Measurements from ENCODE around the gene SCRN1.

Gene SCRN1

DNA sequence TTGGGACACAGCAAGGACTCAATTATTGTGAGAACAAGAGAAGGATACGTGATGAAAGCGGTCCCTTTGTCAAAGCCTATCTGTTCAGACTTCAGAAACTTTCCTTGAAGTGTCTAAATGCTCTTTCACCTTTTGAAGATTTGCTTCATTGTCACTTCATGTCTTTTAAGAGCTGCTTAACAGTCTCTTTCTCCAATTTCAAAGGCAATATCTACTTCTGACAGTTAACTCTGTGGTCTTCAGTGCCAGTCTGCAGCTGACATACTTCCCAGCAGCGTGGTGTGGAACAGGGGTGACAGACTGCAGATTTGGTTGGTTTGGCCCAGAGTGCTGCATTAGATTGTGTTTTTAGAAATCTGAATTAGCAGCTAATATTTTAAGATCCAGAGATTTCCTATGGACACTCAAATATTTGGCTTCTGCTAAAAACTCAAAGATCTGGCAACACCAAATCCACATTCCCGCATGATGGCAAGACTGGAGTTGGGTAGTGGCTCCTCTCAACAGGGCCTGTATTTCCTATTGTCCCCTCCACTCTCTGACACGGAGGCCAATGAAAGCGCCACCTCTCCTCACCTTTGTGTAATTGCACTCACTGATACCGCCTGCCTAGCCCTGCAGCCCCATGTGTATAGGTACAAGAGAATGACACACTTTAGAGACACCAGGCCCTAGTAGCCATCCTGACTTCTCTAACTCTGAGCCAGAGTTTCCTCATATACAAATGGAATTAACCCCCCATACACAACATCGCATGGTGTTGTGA is 11.5 kb downstream of the SCRN1 start:
- DNase-seq = peak; percentile 31
- Histone ChIP-seq H3K9me3 (ENCODE audit: severe bottlenecking) (no peaks in the 10 kb centered on the region), H3K27ac (no peak overlapping the region), H3K36me3 (peaks cover 4% of the 10 kb centered on the region), H3K27me3 (ENCODE audit: insufficient read depth, low read depth, severe bottlenecking) (no peaks in the 10 kb centered on the region), H3K4me3 (ENCODE audit: low read depth, low read length) (no peak overlapping the region)
- TF ChIP-seq, protein P1, sequence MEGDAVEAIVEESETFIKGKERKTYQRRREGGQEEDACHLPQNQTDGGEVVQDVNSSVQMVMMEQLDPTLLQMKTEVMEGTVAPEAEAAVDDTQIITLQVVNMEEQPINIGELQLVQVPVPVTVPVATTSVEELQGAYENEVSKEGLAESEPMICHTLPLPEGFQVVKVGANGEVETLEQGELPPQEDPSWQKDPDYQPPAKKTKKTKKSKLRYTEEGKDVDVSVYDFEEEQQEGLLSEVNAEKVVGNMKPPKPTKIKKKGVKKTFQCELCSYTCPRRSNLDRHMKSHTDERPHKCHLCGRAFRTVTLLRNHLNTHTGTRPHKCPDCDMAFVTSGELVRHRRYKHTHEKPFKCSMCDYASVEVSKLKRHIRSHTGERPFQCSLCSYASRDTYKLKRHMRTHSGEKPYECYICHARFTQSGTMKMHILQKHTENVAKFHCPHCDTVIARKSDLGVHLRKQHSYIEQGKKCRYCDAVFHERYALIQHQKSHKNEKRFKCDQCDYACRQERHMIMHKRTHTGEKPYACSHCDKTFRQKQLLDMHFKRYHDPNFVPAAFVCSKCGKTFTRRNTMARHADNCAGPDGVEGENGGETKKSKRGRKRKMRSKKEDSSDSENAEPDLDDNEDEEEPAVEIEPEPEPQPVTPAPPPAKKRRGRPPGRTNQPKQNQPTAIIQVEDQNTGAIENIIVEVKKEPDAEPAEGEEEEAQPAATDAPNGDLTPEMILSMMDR (IDR thresholded peaks at IDR 0.05; ENCODE audit: low read depth, low read length) = peak; percentile 48

DNA sequence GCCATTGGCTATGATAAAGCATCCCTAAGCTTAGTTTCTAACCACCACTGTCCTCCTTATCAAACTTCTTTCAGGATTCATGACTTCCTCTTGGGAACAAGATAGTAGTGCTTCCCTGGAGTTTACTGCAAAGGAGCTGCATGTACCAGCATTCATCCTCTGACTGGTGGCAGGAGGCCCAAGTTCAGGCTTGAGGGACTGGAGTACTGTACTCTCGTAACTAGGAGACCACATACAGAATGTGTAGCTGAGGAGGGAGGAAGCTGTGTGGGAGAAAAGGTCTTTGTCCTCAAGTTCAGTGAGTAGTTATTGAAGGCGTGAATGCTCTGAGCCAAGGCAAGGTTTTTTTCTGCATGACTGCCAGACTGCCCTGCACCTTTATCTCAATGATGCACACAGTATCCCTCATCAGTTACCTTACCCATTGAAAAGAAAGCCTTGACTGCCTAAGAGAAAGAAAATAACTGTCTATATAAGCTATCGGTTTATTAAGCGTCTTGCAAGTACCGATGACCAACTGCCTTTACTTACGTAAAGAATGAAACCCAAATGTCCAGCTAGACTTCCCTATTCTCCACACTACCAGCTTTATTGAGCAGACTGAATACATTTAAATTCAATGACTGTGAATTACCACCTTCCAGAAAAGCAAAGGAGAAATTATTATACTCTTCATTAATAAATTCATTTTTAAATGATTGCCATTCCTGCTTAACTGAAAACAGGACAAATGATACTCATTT is 12.8 kb downstream of the SCRN1 start:
- no peak for DNase-seq
- TF ChIP-seq, protein P1 (IDR thresholded peaks at IDR 0.05; ENCODE audit: low read depth, low read length) = no peak

DNA sequence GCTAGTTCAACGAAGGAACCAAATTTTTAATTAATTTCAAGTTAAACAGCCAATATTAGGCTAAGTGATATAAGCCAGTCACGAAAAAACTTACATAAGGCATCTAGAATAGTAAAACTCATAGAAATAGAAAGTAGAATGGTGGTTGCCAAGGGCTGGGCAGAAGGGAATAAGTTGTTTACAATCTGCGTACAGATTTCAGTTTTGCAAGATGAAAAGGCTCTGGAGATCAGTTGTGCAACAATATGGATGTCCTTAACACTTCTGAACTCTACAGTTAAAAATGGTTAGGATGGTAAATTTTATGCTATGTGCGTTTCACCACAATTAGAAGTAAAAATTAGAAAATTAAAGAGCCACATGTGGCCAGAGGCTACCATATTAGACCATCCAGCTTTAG is 13.3 kb downstream of the SCRN1 start:
- H3K27me3 ChIP-seq (ENCODE audit: insufficient read depth, low read depth, severe bottlenecking) = no peaks in the 10 kb centered on the region
- TF ChIP-seq, protein P1 (IDR thresholded peaks at IDR 0.05; ENCODE audit: low read depth, low read length) = no peak
- no peaks in the 10 kb centered on the region for H3K36me3 ChIP-seq
- H3K9me3 ChIP-seq (ENCODE audit: severe bottlenecking) = no peaks in the 10 kb centered on the region
- no peak for DNase-seq
- no peak overlapping the region for H3K4me3 ChIP-seq (ENCODE audit: low read depth, low read length)
- no peak overlapping the region for H3K27ac ChIP-seq

More for the DNA sequence above, 12.8 kb downstream of the SCRN1 start:
- Histone ChIP-seq H3K9me3 (ENCODE audit: severe bottlenecking) (no peaks in the 10 kb centered on the region), H3K27me3 (ENCODE audit: insufficient read depth, low read depth, severe bottlenecking) (no peaks in the 10 kb centered on the region), H3K4me3 (ENCODE audit: low read depth, low read length) (no peak overlapping the region), H3K36me3 (no peaks in the 10 kb centered on the region; the same call in 1 of the 2 replicates), H3K27ac (no peak overlapping the region)

DNA sequence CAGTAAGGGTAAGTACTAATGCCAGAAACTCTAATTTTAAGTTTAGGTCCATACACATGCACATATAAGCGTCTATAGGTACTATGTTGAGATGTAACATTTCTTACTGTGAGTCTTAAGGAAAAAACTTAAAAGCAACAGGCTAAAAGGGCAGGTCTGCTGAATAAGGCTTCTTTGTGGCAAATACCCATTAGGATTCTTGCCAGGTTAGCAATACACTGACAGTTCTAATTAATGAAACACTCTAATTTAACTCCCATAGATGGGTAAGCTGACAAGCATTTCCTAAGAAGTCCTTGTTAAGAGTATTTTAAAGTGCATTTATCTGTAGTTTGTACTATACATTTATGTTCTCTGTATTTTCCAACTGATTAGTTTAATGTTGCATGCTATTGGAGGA is 14.0 kb downstream of the SCRN1 start:
- no peak for DNase-seq
- no peaks in the 10 kb centered on the region for H3K27me3 ChIP-seq (ENCODE audit: insufficient read depth, low read depth, severe bottlenecking)
- TF ChIP-seq, protein P1 (IDR thresholded peaks at IDR 0.05; ENCODE audit: low read depth, low read length) = no peak
- no peak overlapping the region for H3K27ac ChIP-seq
- no peak overlapping the region for H3K4me3 ChIP-seq (ENCODE audit: low read depth, low read length)
- H3K36me3 ChIP-seq = no peaks in the 10 kb centered on the region
- H3K9me3 ChIP-seq (ENCODE audit: severe bottlenecking) = no peaks in the 10 kb centered on the region

DNA sequence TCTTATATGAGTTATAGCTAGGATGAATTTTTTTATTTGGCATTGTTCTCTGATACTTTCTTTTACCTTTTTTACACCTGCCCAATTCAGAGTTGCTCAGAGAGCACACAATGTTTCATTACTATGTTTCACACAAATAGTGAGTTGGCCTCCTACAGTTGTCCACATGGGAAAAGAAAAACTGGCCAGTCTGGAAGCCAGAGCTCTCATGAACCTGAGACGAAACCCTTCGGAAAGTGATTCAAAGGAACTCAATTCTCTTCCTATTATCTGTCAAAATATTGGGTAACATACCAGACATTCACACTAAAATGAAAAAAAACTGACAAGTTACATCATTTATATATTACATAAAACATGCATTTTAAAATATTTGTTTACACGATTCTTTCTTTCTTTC is 15.3 kb downstream of the SCRN1 start:
- no peaks in the 10 kb centered on the region for H3K27me3 ChIP-seq (ENCODE audit: insufficient read depth, low read depth, severe bottlenecking)
- DNase-seq = no peak
- H3K27ac ChIP-seq = no peak overlapping the region
- no peaks in the 10 kb centered on the region for H3K9me3 ChIP-seq (ENCODE audit: severe bottlenecking)
- H3K4me3 ChIP-seq (ENCODE audit: low read depth, low read length) = no peak overlapping the region
- TF ChIP-seq, protein P1 (IDR thresholded peaks at IDR 0.05; ENCODE audit: low read depth, low read length) = no peak
- H3K36me3 ChIP-seq = no peaks in the 10 kb centered on the region

Measured in WERI-Rb-1 (cell line).